SU-DHL-6 (cell line): ENCODE results near the gene PLAAT4.

Source experiments
- H2AFZ ChIP-seq: fragments of 200-600 bp; sonication (generic); 2 replicates; pipeline ENCODE4 v1.6.1; 2014; ENCODE audit warnings: low read depth, mild to moderate bottlenecking, moderate library complexity, mixed read lengths, antibody characterized with exemption, low read length; ENCODE audit not compliant: severe bottlenecking
- H3F3A ChIP-seq: fragments of 200-600 bp; shearing (Covaris generic); 2 replicates; pipeline ENCODE4 v1.6.0; 2016; ENCODE audit warnings: antibody characterized with exemption, mild to moderate bottlenecking; ENCODE audit not compliant: insufficient read depth
- H3K27ac ChIP-seq: fragments of 200-600 bp; sonication (generic); 2 replicates; pipeline ENCODE4 v1.5.1; 2016; ENCODE audit warnings: low read depth, mild to moderate bottlenecking, low read length, moderate library complexity, mixed read lengths
- H3K27me3 ChIP-seq: fragments of 200-600 bp; sonication (generic), shearing (Covaris generic); 2 replicates; pipeline ENCODE4 v1.6.0; 2014; ENCODE audit warnings: mild to moderate bottlenecking, low read length
- H3K36me3 ChIP-seq: fragments of 200-600 bp; sonication (generic); 2 replicates; pipeline ENCODE4 v1.6.1; 2014; ENCODE audit warnings: mild to moderate bottlenecking, low read length, mixed read lengths
- H3K4me2 ChIP-seq: fragments of 300-600, 200-600 bp; shearing (Covaris generic), sonication (generic); 2 replicates; pipeline ENCODE4 v1.6.0; 2014; ENCODE audit warnings: low read length, low read depth, mild to moderate bottlenecking; ENCODE audit not compliant: poor library complexity, severe bottlenecking
- H3K4me3 ChIP-seq: fragments of 200-600 bp; sonication (generic); 2 replicates; pipeline ENCODE4 v1.5.1; 2014; ENCODE audit warnings: antibody characterized with exemption, low read length, mild to moderate bottlenecking, mixed read lengths; ENCODE audit not compliant: insufficient read depth, poor library complexity, severe bottlenecking
- H3K79me2 ChIP-seq: fragments of 200-600 bp; sonication (generic); 2 replicates; pipeline ENCODE4 v1.6.1; 2014; ENCODE audit warnings: mild to moderate bottlenecking, low read length, moderate library complexity; ENCODE audit not compliant: insufficient read depth
- H3K9ac ChIP-seq: fragments of 200-600 bp; sonication (generic); 2 replicates; pipeline ENCODE4 v1.7.0; 2014; ENCODE audit warnings: mild to moderate bottlenecking, low read length
- H3K9me2 ChIP-seq: fragments of 200-600 bp; sonication (generic); replicated peaks from 2 replicates; pipeline ENCODE4 v1.6.1; 2014; ENCODE audit warnings: low read length; ENCODE audit not compliant: insufficient read depth
- H3K9me3 ChIP-seq: fragments of 200-600 bp; sonication (generic); 2 replicates; pipeline ENCODE4 v1.6.1; 2014; ENCODE audit warnings: low read length, mixed read lengths; ENCODE audit not compliant: insufficient read depth
- H4K20me1 ChIP-seq: fragments of 200-600 bp; sonication (generic); 2 replicates; pipeline ENCODE4 v1.6.1; 2014; ENCODE audit warnings: low read depth, mild to moderate bottlenecking, antibody characterized with exemption, low read length, moderate library complexity, mixed read lengths
- CTCF ChIP-seq: fragments of 200-600 bp; sonication (generic); IDR thresholded peaks from one replicate; pipeline ENCODE4 v1.5.1; 2017; ENCODE audit warnings: antibody characterized with exemption, mild to moderate bottlenecking, low read length, moderate library complexity; ENCODE audit not compliant: insufficient read depth, poor library complexity, severe bottlenecking
- EZH2phosphoT487 ChIP-seq: fragments of 200-600 bp; sonication (generic), shearing (Covaris generic); conservative IDR thresholded peaks from 2 replicates; pipeline ENCODE4 v1.6.1; 2018; ENCODE audit warnings: mild to moderate bottlenecking, antibody characterized with exemption, low read length, moderate library complexity, mixed read lengths

Gene PLAAT4

GRCh38 chr11:63536669-63537292 is at the start of gene PLAAT4:
PLAAT4 (plus strand) TSS chr11:63536808; CDS start chr11:63536869, 61 bp downstream.
- Histone ChIP-seq H3K27ac (no peak within 1 kb of the TSS), H4K20me1 (no peaks in the 10 kb centered on the region), H3K36me3 (no peaks in the 10 kb centered on the region), H3K9me3 (no peaks in the 10 kb centered on the region), H3F3A (no peaks in the 10 kb centered on the region), H3K27me3 (no peaks in the 10 kb centered on the region), H3K9me2 (no peaks in the 10 kb centered on the region), H3K9ac (no peak within 1 kb of the TSS), H2AFZ (no peak within 1 kb of the TSS), H3K4me3 (no peak within 1 kb of the TSS), H3K4me2 (peak within 1 kb of the TSS; percentile 22), H3K79me2 (no peaks in the 10 kb centered on the region)
- no peak for TF ChIP-seq CTCF
- TF ChIP-seq EZH2phosphoT487 = no peak

- TF ChIP-seq CTCF (no peak), EZH2phosphoT487 (no peak)
- H3K27ac ChIP-seq = no peak overlapping the region
Observed at GRCh38 chr11:63488789-63489188, 47.8 kb upstream of the PLAAT4 start.

GRCh38 chr11:63489879-63490278 is 46.7 kb upstream of the PLAAT4 start:
- no peak overlapping the region for H3K4me2 ChIP-seq
- H3K9ac ChIP-seq = no peak overlapping the region
- no peak for TF ChIP-seq CTCF
- H3K4me3 ChIP-seq = no peak overlapping the region
- H3K27ac ChIP-seq = no peak overlapping the region
- no peak overlapping the region for H2AFZ ChIP-seq
- H3K9me2 ChIP-seq = no peaks in the 10 kb centered on the region
- H3K79me2 ChIP-seq = no peaks in the 10 kb centered on the region
- H3K9me3 ChIP-seq = no peaks in the 10 kb centered on the region
- H3F3A ChIP-seq = no peaks in the 10 kb centered on the region
- H3K36me3 ChIP-seq = no peaks in the 10 kb centered on the region
- H3K27me3 ChIP-seq = no peaks in the 10 kb centered on the region
- no peaks in the 10 kb centered on the region for H4K20me1 ChIP-seq

More at GRCh38 chr11:63488789-63489188, 47.8 kb upstream of the PLAAT4 start:
- Histone ChIP-seq H3K9ac (no peak overlapping the region), H2AFZ (no peak overlapping the region), H3K4me2 (no peak overlapping the region), H4K20me1 (no peaks in the 10 kb centered on the region), H3K4me3 (no peak overlapping the region), H3K27me3 (no peaks in the 10 kb centered on the region), H3K79me2 (no peaks in the 10 kb centered on the region), H3K9me3 (no peaks in the 10 kb centered on the region; the same call in 1 of the 2 replicates), H3K36me3 (no peaks in the 10 kb centered on the region), H3F3A (no peaks in the 10 kb centered on the region), H3K9me2 (no peaks in the 10 kb centered on the region)
